ENCODE results near the gene RIIAD1.

The RIIAD1 gene

GRCh38 chr1:151737479-151737878 is 16.2 kb downstream of the RIIAD1 start:
- H3K79me2 ChIP-seq (ENCODE audit: insufficient read depth, low read length) = no peaks in the 10 kb centered on the region
- no peaks in the 10 kb centered on the region for H4K20me1 ChIP-seq (ENCODE audit: insufficient read depth, low read length)
- H3K9me2 ChIP-seq (ENCODE audit: low read depth, low read length) = no peaks in the 10 kb centered on the region
- H3K9ac ChIP-seq (ENCODE audit: low read length) = no peak overlapping the region
- TF ChIP-seq EZH2 (IDR thresholded peaks at IDR 0.05; ENCODE audit: borderline replicate concordance, low read length) (no peak), CTCF (IDR thresholded peaks at IDR 0.05; ENCODE audit: low read length) (no peak)
- H3K9me3 ChIP-seq (ENCODE audit: low read length) = peaks cover 12% of the 10 kb centered on the region
- peaks cover 8% of the 10 kb centered on the region; the same call in 1 of the 2 replicates for H3K36me3 ChIP-seq (ENCODE audit: insufficient read depth, low read length)
- no peak overlapping the region for H3K4me2 ChIP-seq (ENCODE audit: low read length)
- H2AFZ ChIP-seq (ENCODE audit: low read length) = no peak overlapping the region
- H3K4me1 ChIP-seq (ENCODE audit: insufficient read depth, low read length, severe bottlenecking) = no peaks in the 10 kb centered on the region
- no peak overlapping the region for H3K27ac ChIP-seq (ENCODE audit: low read depth, low read length, poor library complexity, severe bottlenecking)
- no peaks in the 10 kb centered on the region; the same call in 1 of the 2 replicates for H3K27me3 ChIP-seq (ENCODE audit: insufficient read depth, low read length)
- no peak overlapping the region for H3K4me3 ChIP-seq (ENCODE audit: low read depth, low read length, poor library complexity, severe bottlenecking)
- H3F3A ChIP-seq (ENCODE audit: insufficient read depth, low read length) = no peaks in the 10 kb centered on the region

GRCh38 chr1:151739590-151740355 is 18.5 kb downstream of the RIIAD1 start:
- H3F3A ChIP-seq (ENCODE audit: insufficient read depth, low read length) = no peaks in the 10 kb centered on the region
- H3K9ac ChIP-seq (ENCODE audit: low read length) = no peak overlapping the region
- H3K4me2 ChIP-seq (ENCODE audit: low read length) = no peak overlapping the region
- H3K4me1 ChIP-seq (ENCODE audit: insufficient read depth, low read length, severe bottlenecking) = no peaks in the 10 kb centered on the region
- peaks cover 8% of the 10 kb centered on the region; the same call in 1 of the 2 replicates for H3K36me3 ChIP-seq (ENCODE audit: insufficient read depth, low read length)
- H3K27me3 ChIP-seq (ENCODE audit: insufficient read depth, low read length) = no peaks in the 10 kb centered on the region; the same call in 1 of the 2 replicates
- no peak overlapping the region for H3K27ac ChIP-seq (ENCODE audit: low read depth, low read length, poor library complexity, severe bottlenecking)
- TF ChIP-seq CTCF (IDR thresholded peaks at IDR 0.05; ENCODE audit: low read length) (no peak), EZH2 (IDR thresholded peaks at IDR 0.05; ENCODE audit: borderline replicate concordance, low read length) (no peak)
- H3K79me2 ChIP-seq (ENCODE audit: insufficient read depth, low read length) = no peaks in the 10 kb centered on the region
- H3K4me3 ChIP-seq (ENCODE audit: low read depth, low read length, poor library complexity, severe bottlenecking) = no peak overlapping the region
- H4K20me1 ChIP-seq (ENCODE audit: insufficient read depth, low read length) = no peaks in the 10 kb centered on the region
- no peaks in the 10 kb centered on the region for H3K9me2 ChIP-seq (ENCODE audit: low read depth, low read length)
- peaks cover 12% of the 10 kb centered on the region for H3K9me3 ChIP-seq (ENCODE audit: low read length)
- H2AFZ ChIP-seq (ENCODE audit: low read length) = no peak overlapping the region

GRCh38 chr1:151741516-151741915 is 20.2 kb downstream of the RIIAD1 start:
- Histone ChIP-seq H3K36me3 (ENCODE audit: insufficient read depth, low read length) (peaks cover 8% of the 10 kb centered on the region; the same call in 1 of the 2 replicates), H4K20me1 (ENCODE audit: insufficient read depth, low read length) (no peaks in the 10 kb centered on the region), H3K4me1 (ENCODE audit: insufficient read depth, low read length, severe bottlenecking) (no peaks in the 10 kb centered on the region), H2AFZ (ENCODE audit: low read length) (no peak overlapping the region), H3K4me2 (ENCODE audit: low read length) (no peak overlapping the region), H3K9me3 (ENCODE audit: low read length) (peaks cover 12% of the 10 kb centered on the region), H3K9ac (ENCODE audit: low read length) (no peak overlapping the region), H3K27me3 (ENCODE audit: insufficient read depth, low read length) (no peaks in the 10 kb centered on the region; the same call in 1 of the 2 replicates), H3K79me2 (ENCODE audit: insufficient read depth, low read length) (no peaks in the 10 kb centered on the region), H3K27ac (ENCODE audit: low read depth, low read length, poor library complexity, severe bottlenecking) (no peak overlapping the region), H3K4me3 (ENCODE audit: low read depth, low read length, poor library complexity, severe bottlenecking) (no peak overlapping the region), H3K9me2 (ENCODE audit: low read depth, low read length) (no peaks in the 10 kb centered on the region), H3F3A (ENCODE audit: insufficient read depth, low read length) (no peaks in the 10 kb centered on the region)
- TF ChIP-seq CTCF (IDR thresholded peaks at IDR 0.05; ENCODE audit: low read length) (no peak), EZH2 (IDR thresholded peaks at IDR 0.05; ENCODE audit: borderline replicate concordance, low read length) (no peak)
